Spleen (tissue), 11 donors: ENCODE measurements around the gene SCN4A. TPM values are rescaled to one million over a fixed set of nuclear protein-coding genes. Genes with fewer than 3 reads are reported as not detected.

Experiments used
- DNase-seq: peaks from one replicate; pipeline ENCODE4 v3.0.0-alpha.2; 2020
- H3K27ac ChIP-seq, 8 donors: fragments of 200-600 bp; sonication (generic) in 7 of 8; 1 replicate in 4 of 8; 2 replicates in 4 of 8; pipeline versions ENCODE4 v1.5.0 to v1.8.0; 2016 to 2021; ENCODE audit warnings: inconsistent platforms in 4 of 8, mild to moderate bottlenecking in 4 of 8, moderate library complexity in 1 of 8
- H3K27me3 ChIP-seq, 7 donors: fragments of 200-600 bp; sonication (generic) in 6 of 7; replicated peaks in 1 of 7; 1 replicate in 4 of 7; 2 replicates in 3 of 7; pipeline versions ENCODE4 v1.5.0 to v1.8.0; 2016 to 2021; ENCODE audit warnings: inconsistent platforms in 3 of 7, mild to moderate bottlenecking in 1 of 7
- H3K36me3 ChIP-seq, 6 donors: fragments of 200-600 bp; sonication (generic) in 5 of 6; 1 replicate in 4 of 6; 2 replicates in 2 of 6; pipeline versions ENCODE4 v1.5.0 to v1.8.0; 2016 to 2021; ENCODE audit warnings: inconsistent platforms in 2 of 6
- H3K4me1 ChIP-seq, 6 donors: fragments of 200-600 bp; sonication (generic) in 5 of 6; 1 replicate in 3 of 6; 2 replicates in 3 of 6; pipeline versions ENCODE4 v1.5.0 to v1.8.0; 2016 to 2021; ENCODE audit warnings: inconsistent platforms in 3 of 6
- H3K4me3 ChIP-seq, 8 donors: fragments of 200-600 bp; sonication (generic) in 7 of 8; 1 replicate in 4 of 8; 2 replicates in 4 of 8; pipeline versions ENCODE4 v1.5.0 to v1.8.0; 2016 to 2021; ENCODE audit warnings: inconsistent platforms in 4 of 8, mild to moderate bottlenecking in 4 of 8, moderate library complexity in 2 of 8
- H3K9me3 ChIP-seq, 8 donors: fragments of 200-600 bp; sonication (generic) in 7 of 8; 1 replicate in 4 of 8; 2 replicates in 4 of 8; pipeline versions ENCODE4 v1.5.0 to v1.8.0; 2016 to 2021; ENCODE audit warnings: inconsistent platforms in 4 of 8
- POLR2A ChIP-seq, 3 donors: fragments of 450-650 bp; IDR thresholded peaks; one replicate each; pipeline ENCODE4 v1.5.1; 2017; ENCODE audit warnings: antibody characterized with exemption in 3 of 3, mild to moderate bottlenecking in 1 of 3
- POLR2AphosphoS5 ChIP-seq, 3 donors: sonication (generic); formaldehyde crosslinking; IDR thresholded peaks; one replicate each; pipeline ENCODE4 v1.5.1; 2017; ENCODE audit warnings: antibody characterized with exemption in 3 of 3
- WGBS, 5 donors: extraction: QIAGEN DNeasy Blood & Tissue Kit in 3 of 5; methylation state at CpG; one replicate each; pipeline versions ENCODE4 v1.1.5 to v1.1.7; 2013 to 2018; 5-methylcytosine and 5-hydroxymethylcytosine counted together
- intact Hi-C: fragments of 100-400 bp; cut with DNase I; formaldehyde crosslinking; loops from one replicate; pipeline ENCODE4 v1.15.0; 2023; ENCODE audit warnings: low total_unique reads
- polyA plus RNA-seq, 3 donors: library from polyadenylated mRNA; stranded (reverse); fragments of 200-250 nt; gene quantifications; one replicate each; pipeline ENCODE4 v1.2.1, GENCODE V29; 2013
- total RNA-seq, 7 donors: library from RNA; depleted of rRNA in 3 of 7; stranded (reverse); fragments of >200 nt in 3 of 7; fragmentation: NEBNext Ultra II Directional in 4 of 7; extraction: Animal tissue kit (Norgen Biotek cat#: 25700) in 4 of 7; gene quantifications; one replicate each; pipeline versions ENCODE4 v1.1.0 to v1.2.1, GENCODE V29; 2016 to 2021
- TF ChIP-seq, protein P1 (sequence below), 11 experiments: fragments of 200-600 bp in 7 of 11; fragments of 450-650 bp in 4 of 11; sonication (generic) in 4 of 11; IDR thresholded peaks in 8 of 11; conservative IDR thresholded peaks in 3 of 11; 1 replicate in 7 of 11; 2 replicates in 4 of 11; pipeline versions ENCODE4 v1.4.0 to v1.8.0; 2016 to 2021; ENCODE audit warnings: antibody characterized with exemption in 11 of 11, inconsistent platforms in 4 of 11, mild to moderate bottlenecking in 1 of 11
- donor health status: healthy with polysubstance abuse.
- donor health status: DM: no; HTN: no; CAD: no; lungs with moderate emphysema.
- donor health status: DM: no; HTN: no; CAD: no.
- donor health status: Bipolar disorder and iron deficiency.
- donor health status: healthy.
- donor health status: DM: no; HTN: no; CAD: no.
- donor health status: DM: yes; HTN: yes; CAD: no.

SCN4A gene
- total and polyA plus RNA-seq, 10 donors: 0.14 to 4.0 (median 0.86) TPM

DNA sequence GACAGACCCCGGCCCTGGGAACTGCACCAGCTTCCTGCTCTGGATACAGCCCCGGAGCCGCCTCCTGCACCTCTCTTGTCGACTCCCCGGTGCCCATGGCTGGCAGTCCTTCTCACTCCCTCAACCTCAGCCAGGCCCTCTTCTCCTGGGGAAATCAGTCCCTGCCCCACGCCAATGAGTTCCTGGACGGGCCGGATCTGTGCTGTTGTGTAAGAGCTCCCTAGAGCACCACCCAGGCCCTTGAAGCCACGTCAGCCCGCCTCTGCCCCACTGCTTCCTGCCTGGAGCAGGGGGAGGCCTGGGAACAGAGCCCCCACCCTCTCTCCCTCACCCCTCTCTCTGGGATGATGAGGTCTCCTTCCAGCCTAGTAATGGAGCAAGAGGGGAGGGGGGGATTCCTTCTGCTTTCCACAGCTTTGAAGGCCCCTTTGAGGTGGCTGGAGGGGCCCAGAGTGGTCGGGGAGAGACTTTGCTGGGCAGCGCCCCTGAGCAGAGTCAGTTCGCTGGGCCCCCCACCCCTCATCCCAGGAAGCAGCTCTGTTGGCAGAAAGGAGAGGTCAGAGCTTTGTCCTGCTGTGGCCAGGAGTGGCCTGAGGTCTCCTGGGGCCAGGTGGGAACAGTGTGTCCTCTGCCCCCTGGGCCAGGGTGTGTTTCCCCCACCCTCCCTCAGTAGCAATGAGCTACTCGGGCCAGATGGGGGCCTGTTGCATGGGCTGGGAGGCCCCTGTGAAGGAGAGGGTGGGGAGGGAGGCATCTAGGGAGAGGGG is 29.2 kb upstream of the SCN4A start:
- TF ChIP-seq POLR2A (IDR thresholded peaks at IDR 0.05): no peak
- peak; percentile 68 to 77 (median 71) for TF ChIP-seq POLR2AphosphoS5 (IDR thresholded peaks at IDR 0.05)
- intact Hi-C loops: no loop called here
- WGBS, 5 donors: 51 to 83% (median 62%) methylated on average over 11 to 14 of the region's 14 CpGs
- DNase-seq: peak; percentile 84
- Histone ChIP-seq H3K4me3 (peak overlapping the region in 1 of 8 donors; percentile 17), H3K9me3 (no peaks in the 10 kb centered on the region), H3K36me3 (peaks cover 0 to 55% (median 36%) of the 10 kb centered on the region in 6 donors), H3K27me3 (peaks cover 0 to 26% (median 0%) of the 10 kb centered on the region in 7 donors), H3K4me1 (peaks cover 11 to 100% (median 70%) of the 10 kb centered on the region in 6 donors), H3K27ac (peak overlapping the region; percentile 64 to 89 (median 79))

DNA sequence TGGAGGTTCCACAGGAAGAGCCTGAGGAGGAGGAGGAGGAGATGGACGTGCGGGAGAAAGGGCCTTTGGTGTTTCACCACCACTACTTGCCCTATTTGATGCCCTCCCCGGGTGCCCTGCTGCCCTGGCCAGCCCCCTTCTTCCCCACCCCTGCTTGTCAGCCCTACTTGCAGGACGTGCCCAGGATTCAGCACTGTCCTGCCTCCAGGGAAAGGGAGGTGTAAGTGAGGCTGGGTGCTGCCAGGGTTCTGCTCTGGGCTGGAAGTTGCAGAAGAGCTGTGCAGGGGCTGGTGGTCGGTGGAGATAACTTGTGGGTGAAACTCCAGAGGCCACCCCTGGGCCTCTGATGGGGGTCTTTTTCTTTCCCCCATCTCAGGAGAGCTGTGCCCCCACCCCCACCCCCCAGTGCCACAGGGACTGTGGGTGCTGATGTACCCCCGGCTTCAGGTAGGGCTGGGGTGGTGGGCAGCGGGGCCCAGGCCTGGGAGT is 28.4 kb upstream of the SCN4A start:
- H3K27me3 ChIP-seq: peaks cover 0 to 26% (median 0%) of the 10 kb centered on the region in 7 donors
- DNase-seq: peak; percentile 57
- no peaks in the 10 kb centered on the region for H3K9me3 ChIP-seq
- WGBS, 5 donors: 70 to 86% (median 74%) methylated on average over 6 to 7 of the region's 7 CpGs
- H3K4me3 ChIP-seq: no peak overlapping the region
- H3K36me3 ChIP-seq: peaks cover 0 to 48% (median 36%) of the 10 kb centered on the region in 6 donors
- intact Hi-C loops: no loop called here
- H3K27ac ChIP-seq: peak overlapping the region; percentile 64 to 89 (median 79)
- TF ChIP-seq POLR2A (IDR thresholded peaks at IDR 0.05): no peak
- TF ChIP-seq POLR2AphosphoS5 (IDR thresholded peaks at IDR 0.05): peak; percentile 6 to 47 (median 18)
- peaks cover 8 to 94% (median 63%) of the 10 kb centered on the region in 6 donors for H3K4me1 ChIP-seq

- WGBS, 5 donors: 75 to 85% (median 78%) methylated on average over 25 of the region's 25 CpGs
- peaks cover 8 to 81% (median 55%) of the 10 kb centered on the region in 6 donors for H3K4me1 ChIP-seq
- H3K27me3 ChIP-seq: peaks cover 0 to 26% (median 0%) of the 10 kb centered on the region in 7 donors
- H3K9me3 ChIP-seq: no peaks in the 10 kb centered on the region
- H3K36me3 ChIP-seq: peaks cover 0 to 35% (median 28%) of the 10 kb centered on the region in 6 donors
- intact Hi-C loops: no loop called here
- peak overlapping the region in 3 of 8 donors; percentile 5 to 82 (median 80) for H3K27ac ChIP-seq
- peak; percentile 75 for DNase-seq
- no peak for TF ChIP-seq POLR2A (IDR thresholded peaks at IDR 0.05)
- TF ChIP-seq POLR2AphosphoS5 (IDR thresholded peaks at IDR 0.05): peak; percentile 72 to 73 (median 72)
- TF ChIP-seq, protein P1, sequence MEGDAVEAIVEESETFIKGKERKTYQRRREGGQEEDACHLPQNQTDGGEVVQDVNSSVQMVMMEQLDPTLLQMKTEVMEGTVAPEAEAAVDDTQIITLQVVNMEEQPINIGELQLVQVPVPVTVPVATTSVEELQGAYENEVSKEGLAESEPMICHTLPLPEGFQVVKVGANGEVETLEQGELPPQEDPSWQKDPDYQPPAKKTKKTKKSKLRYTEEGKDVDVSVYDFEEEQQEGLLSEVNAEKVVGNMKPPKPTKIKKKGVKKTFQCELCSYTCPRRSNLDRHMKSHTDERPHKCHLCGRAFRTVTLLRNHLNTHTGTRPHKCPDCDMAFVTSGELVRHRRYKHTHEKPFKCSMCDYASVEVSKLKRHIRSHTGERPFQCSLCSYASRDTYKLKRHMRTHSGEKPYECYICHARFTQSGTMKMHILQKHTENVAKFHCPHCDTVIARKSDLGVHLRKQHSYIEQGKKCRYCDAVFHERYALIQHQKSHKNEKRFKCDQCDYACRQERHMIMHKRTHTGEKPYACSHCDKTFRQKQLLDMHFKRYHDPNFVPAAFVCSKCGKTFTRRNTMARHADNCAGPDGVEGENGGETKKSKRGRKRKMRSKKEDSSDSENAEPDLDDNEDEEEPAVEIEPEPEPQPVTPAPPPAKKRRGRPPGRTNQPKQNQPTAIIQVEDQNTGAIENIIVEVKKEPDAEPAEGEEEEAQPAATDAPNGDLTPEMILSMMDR (IDR thresholded peaks at IDR 0.05 in 8 of 11, conservative IDR thresholded peaks at IDR 0.05 in 3 of 11): no peak
- H3K4me3 ChIP-seq: peak overlapping the region in 3 of 8 donors; percentile 60 to 82 (median 66)
These were observed 27.2 kb upstream of the SCN4A start for GRCh38 chr17:63999680-64000531.

- peaks cover 0 to 26% (median 0%) of the 10 kb centered on the region in 7 donors for H3K27me3 ChIP-seq
- 16 to 23% (median 18%) methylated on average over 23 to 33 of the region's 33 CpGs for WGBS, 5 donors
- H3K36me3 ChIP-seq: peaks cover 0 to 26% (median 20%) of the 10 kb centered on the region in 6 donors
- no peaks in the 10 kb centered on the region for H3K9me3 ChIP-seq
- TF ChIP-seq POLR2AphosphoS5 (IDR thresholded peaks at IDR 0.05): no peak
- no peak for TF ChIP-seq POLR2A (IDR thresholded peaks at IDR 0.05)
- TF ChIP-seq, protein P1 (IDR thresholded peaks at IDR 0.05 in 8 of 11, conservative IDR thresholded peaks at IDR 0.05 in 3 of 11): no peak
- peak overlapping the region in 6 of 8 donors; percentile 35 to 82 (median 76) for H3K27ac ChIP-seq
- H3K4me1 ChIP-seq: peaks cover 8 to 76% (median 52%) of the 10 kb centered on the region in 6 donors
- H3K4me3 ChIP-seq: peak overlapping the region; percentile 60 to 82 (median 72)
- intact Hi-C loops: no loop called here
- peak; percentile 81 for DNase-seq
These were observed 26.3 kb upstream of the SCN4A start for GRCh38 chr17:63998721-63999679.
